ENCODE results near the gene STAMBPL1.

The STAMBPL1 gene

GRCh38 chr10:88943778-88944177, 63.7 kb downstream of the STAMBPL1 start:
- no peaks in the 10 kb centered on the region for H3K4me1 ChIP-seq (ENCODE audit: insufficient read depth, insufficient read length)
- no peak overlapping the region for H3K4me3 ChIP-seq (ENCODE audit: insufficient read length, low read depth)
- no peak for DNase-seq (ENCODE audit: low read depth, low spot score)
- TF ChIP-seq SUZ12 (IDR thresholded peaks at IDR 0.05; ENCODE audit: extremely low read depth, insufficient read depth, insufficient read length) (no peak), YY1 (IDR thresholded peaks at IDR 0.05; ENCODE audit: insufficient read depth, insufficient read length) (no peak), ZNF274 (IDR thresholded peaks at IDR 0.05; ENCODE audit: low read depth, low read length) (no peak)
- H3K36me3 ChIP-seq (ENCODE audit: insufficient read depth, insufficient read length, low read length): no peaks in the 10 kb centered on the region
- 0 out of 2 replicates have a peak, but pooled peaks cover 8% of the 10 kb centered on the region for H3K9me3 ChIP-seq (ENCODE audit: insufficient read depth, low read length)
- no peak overlapping the region for H3K9ac ChIP-seq (ENCODE audit: insufficient read length, low read depth)
- no peaks in the 10 kb centered on the region for H3K27me3 ChIP-seq (ENCODE audit: insufficient read depth, insufficient read length)

GRCh38 chr10:88944813-88945212, 64.8 kb downstream of the STAMBPL1 start:
- H3K9me3 ChIP-seq (ENCODE audit: insufficient read depth, low read length): 0 out of 2 replicates have a peak, but pooled peaks cover 8% of the 10 kb centered on the region
- H3K4me1 ChIP-seq (ENCODE audit: insufficient read depth, insufficient read length): no peaks in the 10 kb centered on the region
- H3K27me3 ChIP-seq (ENCODE audit: insufficient read depth, insufficient read length): no peaks in the 10 kb centered on the region
- no peak overlapping the region for H3K4me3 ChIP-seq (ENCODE audit: insufficient read length, low read depth)
- no peaks in the 10 kb centered on the region for H3K36me3 ChIP-seq (ENCODE audit: insufficient read depth, insufficient read length, low read length)
- no peak overlapping the region for H3K9ac ChIP-seq (ENCODE audit: insufficient read length, low read depth)
- no peak for TF ChIP-seq SUZ12 (IDR thresholded peaks at IDR 0.05; ENCODE audit: extremely low read depth, insufficient read depth, insufficient read length)
- TF ChIP-seq YY1 (IDR thresholded peaks at IDR 0.05; ENCODE audit: insufficient read depth, insufficient read length): no peak
- TF ChIP-seq ZNF274 (IDR thresholded peaks at IDR 0.05; ENCODE audit: low read depth, low read length): no peak
- no peak for DNase-seq (ENCODE audit: low read depth, low spot score)

GRCh38 chr10:88946200-88946599, 66.2 kb downstream of the STAMBPL1 start:
- no peaks in the 10 kb centered on the region for H3K9me3 ChIP-seq (ENCODE audit: insufficient read depth, low read length)

GRCh38 chr10:88946965-88947590, 67.0 kb downstream of the STAMBPL1 start:
- Histone ChIP-seq H3K9me3 (ENCODE audit: insufficient read depth, low read length) (no peaks in the 10 kb centered on the region), H3K4me3 (ENCODE audit: insufficient read length, low read depth) (no peak overlapping the region), H3K36me3 (ENCODE audit: insufficient read depth, insufficient read length, low read length) (no peaks in the 10 kb centered on the region), H3K4me1 (ENCODE audit: insufficient read depth, insufficient read length) (no peaks in the 10 kb centered on the region), H3K9ac (ENCODE audit: insufficient read length, low read depth) (no peak overlapping the region), H3K27me3 (ENCODE audit: insufficient read depth, insufficient read length) (no peaks in the 10 kb centered on the region)
- no peak for DNase-seq (ENCODE audit: low read depth, low spot score)
- TF ChIP-seq YY1 (IDR thresholded peaks at IDR 0.05; ENCODE audit: insufficient read depth, insufficient read length): no peak

More at GRCh38 chr10:88946200-88946599, 66.2 kb downstream of the STAMBPL1 start:
- H3K4me1 ChIP-seq (ENCODE audit: insufficient read depth, insufficient read length): no peaks in the 10 kb centered on the region
- no peak overlapping the region for H3K9ac ChIP-seq (ENCODE audit: insufficient read length, low read depth)
- H3K4me3 ChIP-seq (ENCODE audit: insufficient read length, low read depth): no peak overlapping the region
- TF ChIP-seq YY1 (IDR thresholded peaks at IDR 0.05; ENCODE audit: insufficient read depth, insufficient read length): no peak
- no peak for TF ChIP-seq ZNF274 (IDR thresholded peaks at IDR 0.05; ENCODE audit: low read depth, low read length)
- no peak for TF ChIP-seq SUZ12 (IDR thresholded peaks at IDR 0.05; ENCODE audit: extremely low read depth, insufficient read depth, insufficient read length)
- no peak for DNase-seq (ENCODE audit: low read depth, low spot score)
- no peaks in the 10 kb centered on the region for H3K27me3 ChIP-seq (ENCODE audit: insufficient read depth, insufficient read length)
- H3K36me3 ChIP-seq (ENCODE audit: insufficient read depth, insufficient read length, low read length): no peaks in the 10 kb centered on the region

GRCh38 chr10:88949051-88949450, 69.0 kb downstream of the STAMBPL1 start:
- Histone ChIP-seq H3K4me1 (ENCODE audit: insufficient read depth, insufficient read length) (no peaks in the 10 kb centered on the region), H3K9ac (ENCODE audit: insufficient read length, low read depth) (no peak overlapping the region), H3K36me3 (ENCODE audit: insufficient read depth, insufficient read length, low read length) (no peaks in the 10 kb centered on the region), H3K27me3 (ENCODE audit: insufficient read depth, insufficient read length) (no peaks in the 10 kb centered on the region), H3K9me3 (ENCODE audit: insufficient read depth, low read length) (no peaks in the 10 kb centered on the region), H3K4me3 (ENCODE audit: insufficient read length, low read depth) (no peak overlapping the region)
- no peak for DNase-seq (ENCODE audit: low read depth, low spot score)
- no peak for TF ChIP-seq SUZ12 (IDR thresholded peaks at IDR 0.05; ENCODE audit: extremely low read depth, insufficient read depth, insufficient read length)
- no peak for TF ChIP-seq ZNF274 (IDR thresholded peaks at IDR 0.05; ENCODE audit: low read depth, low read length)
- no peak for TF ChIP-seq YY1 (IDR thresholded peaks at IDR 0.05; ENCODE audit: insufficient read depth, insufficient read length)

GRCh38 chr10:88949912-88950837, 70.1 kb downstream of the STAMBPL1 start:
- Histone ChIP-seq H3K9me3 (ENCODE audit: insufficient read depth, low read length) (no peaks in the 10 kb centered on the region), H3K4me3 (ENCODE audit: insufficient read length, low read depth) (no peak overlapping the region), H3K4me1 (ENCODE audit: insufficient read depth, insufficient read length) (no peaks in the 10 kb centered on the region), H3K27me3 (ENCODE audit: insufficient read depth, insufficient read length) (no peaks in the 10 kb centered on the region), H3K9ac (ENCODE audit: insufficient read length, low read depth) (no peak overlapping the region), H3K36me3 (ENCODE audit: insufficient read depth, insufficient read length, low read length) (no peaks in the 10 kb centered on the region)
- no peak for TF ChIP-seq YY1 (IDR thresholded peaks at IDR 0.05; ENCODE audit: insufficient read depth, insufficient read length)
- DNase-seq (ENCODE audit: low read depth, low spot score): no peak

GRCh38 chr10:88952647-88953111, 72.6 kb downstream of the STAMBPL1 start, which contains the start of gene ACTA2:
Gene ACTA2, minus strand, starts transcription at chr10:88952773. Its CDS starts 3,843 bp downstream, at chr10:88948930.
- Histone ChIP-seq H3K9ac (ENCODE audit: insufficient read length, low read depth) (no peak within 1 kb of the TSS), H3K4me1 (ENCODE audit: insufficient read depth, insufficient read length) (no peaks in the 10 kb centered on the region), H3K9me3 (ENCODE audit: insufficient read depth, low read length) (no peaks in the 10 kb centered on the region), H3K27me3 (ENCODE audit: insufficient read depth, insufficient read length) (no peaks in the 10 kb centered on the region), H3K4me3 (ENCODE audit: insufficient read length, low read depth) (no peak within 1 kb of the TSS), H3K36me3 (ENCODE audit: insufficient read depth, insufficient read length, low read length) (no peaks in the 10 kb centered on the region)
- TF ChIP-seq SUZ12 (IDR thresholded peaks at IDR 0.05; ENCODE audit: extremely low read depth, insufficient read depth, insufficient read length) (no peak), ZNF274 (IDR thresholded peaks at IDR 0.05; ENCODE audit: low read depth, low read length) (no peak), YY1 (IDR thresholded peaks at IDR 0.05; ENCODE audit: insufficient read depth, insufficient read length) (no peak)
- no peak for DNase-seq (ENCODE audit: low read depth, low spot score)

Data from NT2/D1 (cell line).